Skeletal muscle satellite cell (primary cell): ENCODE results near the gene CALD1.

Experiments
- H3K27me3 ChIP-seq: 2 replicates; pipeline ENCODE4 v1.7.0; 2013; ENCODE audit warnings: low read length; ENCODE audit not compliant: control insufficient read depth, insufficient read depth
- H3K36me3 ChIP-seq: 2 replicates; pipeline ENCODE4 v1.7.0; 2013; ENCODE audit warnings: mild to moderate bottlenecking, control low read depth, low read length; ENCODE audit not compliant: insufficient read depth
- H3K4me1 ChIP-seq: 2 replicates; pipeline ENCODE4 v1.7.0; 2013; ENCODE audit warnings: low read length; ENCODE audit not compliant: control insufficient read depth, insufficient read depth
- H3K4me2 ChIP-seq: 2 replicates; pipeline ENCODE4 v1.7.0; 2013; ENCODE audit warnings: mild to moderate bottlenecking, low read length
- H3K4me3 ChIP-seq: 2 replicates; pipeline ENCODE4 v1.7.0; 2013; ENCODE audit warnings: low read length
- H3K9ac ChIP-seq: 2 replicates; pipeline ENCODE4 v1.7.0; 2013; ENCODE audit warnings: mild to moderate bottlenecking, low read depth, low read length, moderate library complexity
- H3K9me3 ChIP-seq: replicated peaks from 2 replicates; pipeline ENCODE4 v1.7.0; 2013; ENCODE audit warnings: mild to moderate bottlenecking, control low read depth, low read length

CALD1 gene

DNA sequence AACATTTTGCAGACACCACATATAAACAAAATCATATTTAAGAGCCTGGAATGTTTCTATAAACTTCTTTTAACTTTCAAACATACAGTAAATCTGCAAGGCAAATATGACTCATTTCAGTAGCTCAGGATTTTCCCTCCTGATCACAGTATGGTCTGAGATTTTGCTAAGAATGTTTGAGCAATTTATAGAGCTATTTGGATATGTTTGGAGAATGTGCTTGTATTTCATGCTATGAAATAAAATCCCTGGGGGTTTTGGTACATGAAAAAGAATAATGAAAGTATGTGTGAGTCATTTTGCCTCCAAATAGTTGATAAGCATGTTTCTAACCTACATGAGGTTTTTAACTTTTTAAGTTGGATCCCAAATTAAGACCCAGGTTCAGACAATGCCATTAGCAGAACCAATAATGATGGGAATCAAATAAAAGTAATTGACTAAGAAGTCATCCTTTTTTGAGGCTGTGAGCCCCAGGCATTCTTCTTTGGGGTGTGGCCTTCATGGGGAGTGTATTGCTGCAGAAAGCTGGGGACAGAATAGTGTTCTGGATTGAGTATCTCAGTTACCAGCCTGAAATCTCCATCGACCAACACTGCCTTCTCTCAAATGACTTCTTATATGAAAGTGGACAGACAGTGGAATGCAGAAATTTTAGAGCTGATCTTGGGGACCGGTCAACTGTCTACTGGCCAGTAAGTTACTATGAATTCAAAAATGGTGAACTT is 140.8 kb downstream of the CALD1 start:
- Histone ChIP-seq H3K36me3 (peaks cover 10% of the 10 kb centered on the region), H3K9ac (peak overlapping the region; percentile 32), H3K4me1 (peaks cover 39% of the 10 kb centered on the region), H3K4me3 (peak overlapping the region; percentile 21), H3K4me2 (peak overlapping the region; percentile 63), H3K9me3 (no peaks in the 10 kb centered on the region), H3K27me3 (no peaks in the 10 kb centered on the region)

DNA sequence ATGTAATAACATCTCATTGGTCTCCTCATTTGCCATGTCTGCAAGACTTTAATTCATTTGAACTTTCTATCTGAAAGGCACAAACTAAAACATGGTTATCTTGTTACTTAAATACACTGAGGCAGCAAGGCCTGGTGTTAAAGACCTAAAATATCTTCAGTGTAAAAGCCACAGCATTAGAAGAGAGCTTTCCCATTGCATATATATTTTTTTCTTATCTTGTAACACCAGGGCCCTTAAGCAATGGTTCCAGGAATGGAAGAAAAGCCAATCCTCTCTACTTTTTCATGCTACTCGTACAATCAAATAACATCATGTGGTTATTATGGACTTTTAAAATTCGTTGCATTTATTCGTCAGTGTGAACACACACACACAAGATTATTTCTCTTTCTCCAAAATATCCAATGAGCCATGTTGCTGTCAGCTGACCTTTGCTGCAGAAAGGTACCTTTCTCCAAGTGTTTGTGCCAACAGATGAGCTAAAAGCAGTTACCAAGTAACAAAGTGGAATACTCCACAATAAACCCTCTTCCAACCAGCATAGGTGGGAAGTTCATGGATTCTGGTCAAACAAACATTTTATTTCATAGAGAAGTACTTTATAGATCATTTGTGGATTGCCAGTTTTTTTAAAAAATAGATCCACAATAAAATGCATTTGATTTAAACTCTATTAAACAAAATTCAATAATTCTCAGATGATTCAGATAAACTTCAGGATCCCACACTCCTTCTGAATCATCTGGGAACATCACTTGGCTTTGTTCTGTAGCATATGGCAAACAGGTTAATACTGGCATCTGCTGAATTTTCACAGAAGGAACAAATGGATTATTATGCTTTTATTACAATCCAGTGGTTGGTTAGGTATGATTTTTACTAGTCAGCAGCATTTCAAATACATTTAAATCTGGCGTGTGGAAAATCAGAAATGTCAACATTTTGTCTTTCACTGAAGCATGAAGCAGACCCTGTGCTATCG is 143.6 kb downstream of the CALD1 start:
- no peak overlapping the region for H3K9ac ChIP-seq
- H3K4me1 ChIP-seq, result peaks cover 52% of the 10 kb centered on the region
- H3K36me3 ChIP-seq, result peaks cover 2% of the 10 kb centered on the region
- no peaks in the 10 kb centered on the region for H3K9me3 ChIP-seq
- no peaks in the 10 kb centered on the region for H3K27me3 ChIP-seq
- no peak overlapping the region for H3K4me3 ChIP-seq
- no peak overlapping the region for H3K4me2 ChIP-seq

DNA sequence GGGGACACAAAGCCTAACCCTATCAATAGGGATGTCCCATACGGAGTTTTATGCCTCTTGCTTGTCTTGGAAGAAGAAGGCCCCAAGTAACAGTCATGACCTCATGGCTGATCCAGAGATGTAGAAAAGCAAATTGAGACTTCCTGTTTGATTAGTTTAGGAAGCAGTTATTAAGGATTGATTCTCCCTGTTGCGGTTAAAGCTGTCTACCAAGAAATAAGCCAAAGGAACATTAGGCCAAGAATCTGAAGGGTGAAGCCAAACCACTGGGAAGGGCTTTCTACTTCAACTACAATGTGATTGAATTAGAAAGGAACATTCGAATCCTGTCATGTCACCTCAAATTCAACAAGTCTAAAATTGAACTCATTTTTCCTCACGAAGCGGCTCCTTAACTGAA is 146.3 kb downstream of the CALD1 start:
- Histone ChIP-seq H3K36me3 (peaks cover 22% of the 10 kb centered on the region), H3K4me3 (no peak overlapping the region), H3K27me3 (no peaks in the 10 kb centered on the region), H3K4me1 (peaks cover 26% of the 10 kb centered on the region), H3K9me3 (no peaks in the 10 kb centered on the region), H3K9ac (peak overlapping the region; percentile 12), H3K4me2 (peak overlapping the region; percentile 7)

DNA sequence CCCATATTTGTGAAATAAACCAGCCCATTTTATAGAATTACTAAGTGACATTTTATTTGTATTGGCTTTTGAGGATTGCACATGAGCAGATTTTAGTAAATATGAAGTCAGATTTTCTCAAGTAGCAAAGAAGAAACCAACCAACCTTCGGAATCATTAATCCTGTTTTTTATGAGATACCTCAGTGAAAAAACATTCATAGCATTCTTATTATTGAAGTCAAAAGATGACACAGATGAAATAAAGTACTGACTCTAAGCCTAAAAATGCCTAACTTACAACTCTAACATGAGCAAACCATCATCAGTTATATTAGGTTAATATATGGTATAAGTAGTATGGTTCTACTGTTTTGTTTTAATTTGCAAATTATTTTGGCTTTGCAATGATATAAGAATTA is 147.0 kb downstream of the CALD1 start:
- no peaks in the 10 kb centered on the region for H3K9me3 ChIP-seq
- H3K27me3 ChIP-seq, result no peaks in the 10 kb centered on the region
- peak overlapping the region; percentile 12 for H3K9ac ChIP-seq
- peaks cover 23% of the 10 kb centered on the region for H3K36me3 ChIP-seq
- peaks cover 27% of the 10 kb centered on the region for H3K4me1 ChIP-seq
- peak overlapping the region; percentile 7 for H3K4me2 ChIP-seq
- H3K4me3 ChIP-seq, result no peak overlapping the region

GRCh38 chr7:134927076-134927475 is 147.6 kb downstream of the CALD1 start:
- H3K27me3 ChIP-seq, result no peaks in the 10 kb centered on the region
- H3K9ac ChIP-seq, result no peak overlapping the region
- H3K4me3 ChIP-seq, result no peak overlapping the region
- H3K4me1 ChIP-seq, result peaks cover 34% of the 10 kb centered on the region
- H3K4me2 ChIP-seq, result no peak overlapping the region
- no peaks in the 10 kb centered on the region for H3K9me3 ChIP-seq
- H3K36me3 ChIP-seq, result peaks cover 28% of the 10 kb centered on the region

DNA sequence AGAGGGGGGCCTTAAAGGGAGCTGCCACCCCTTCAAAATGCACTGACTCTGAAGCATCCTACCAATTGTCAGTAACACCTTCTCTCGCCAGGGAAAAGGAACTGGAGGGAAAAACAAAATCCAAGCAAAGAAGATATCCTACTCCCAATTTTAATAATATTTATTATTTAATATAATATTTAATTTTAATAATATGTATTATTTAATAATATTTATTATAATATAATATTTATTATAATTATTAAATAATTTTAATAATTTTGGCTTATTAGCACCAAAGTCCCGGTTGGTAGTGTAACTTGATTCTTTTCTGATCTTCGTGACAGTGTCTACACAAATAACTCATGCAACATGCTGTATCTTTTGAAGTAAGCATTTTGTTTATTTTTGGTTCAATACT is 148.3 kb downstream of the CALD1 start:
- no peaks in the 10 kb centered on the region for H3K27me3 ChIP-seq
- H3K4me3 ChIP-seq, result no peak overlapping the region
- H3K36me3 ChIP-seq, result peaks cover 34% of the 10 kb centered on the region
- no peak overlapping the region for H3K4me2 ChIP-seq
- no peaks in the 10 kb centered on the region for H3K9me3 ChIP-seq
- H3K4me1 ChIP-seq, result peaks cover 34% of the 10 kb centered on the region
- H3K9ac ChIP-seq, result no peak overlapping the region

DNA sequence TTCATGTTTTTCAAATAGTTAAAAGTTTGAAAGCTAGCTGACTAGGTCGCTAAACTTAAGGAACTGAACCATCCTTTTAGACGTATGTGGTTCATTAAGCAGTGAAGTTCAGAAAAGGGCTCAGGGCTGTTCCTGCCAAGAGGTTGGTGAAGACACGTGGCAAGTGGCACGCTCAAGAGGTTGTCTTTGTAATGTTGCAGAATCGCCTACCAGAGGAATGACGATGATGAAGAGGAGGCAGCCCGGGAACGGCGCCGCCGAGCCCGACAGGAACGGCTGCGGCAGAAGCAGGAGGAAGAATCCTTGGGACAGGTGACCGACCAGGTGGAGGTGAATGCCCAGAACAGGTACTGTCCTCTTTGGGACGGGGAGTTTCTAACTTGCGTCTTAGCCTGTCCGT is 149.1 kb downstream of the CALD1 start:
- Histone ChIP-seq H3K4me1 (peaks cover 34% of the 10 kb centered on the region), H3K4me3 (no peak overlapping the region), H3K4me2 (no peak overlapping the region), H3K36me3 (peaks cover 42% of the 10 kb centered on the region), H3K27me3 (no peaks in the 10 kb centered on the region), H3K9ac (no peak overlapping the region), H3K9me3 (no peaks in the 10 kb centered on the region)

DNA sequence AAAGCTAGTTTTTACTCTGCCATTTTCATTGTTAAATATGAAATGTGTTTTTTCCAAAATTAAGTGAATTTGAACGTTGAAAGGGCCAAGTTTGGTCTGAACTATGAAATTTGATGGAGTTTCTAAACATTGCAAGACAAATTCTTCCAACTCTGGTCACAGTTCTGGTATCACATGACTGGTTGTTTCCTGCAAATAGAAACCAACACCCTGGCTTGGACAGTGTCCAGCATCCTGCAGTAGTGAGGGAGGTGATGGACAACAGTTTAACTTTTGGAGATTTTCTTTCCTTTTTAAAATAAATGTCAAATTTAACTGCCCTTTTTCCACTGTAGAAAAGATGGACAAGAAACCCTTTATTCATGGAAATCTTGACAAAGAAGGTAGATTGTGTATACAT is 152.1 kb downstream of the CALD1 start:
- no peak overlapping the region for H3K4me3 ChIP-seq
- H3K9me3 ChIP-seq, result no peaks in the 10 kb centered on the region
- no peak overlapping the region for H3K4me2 ChIP-seq
- peaks cover 33% of the 10 kb centered on the region for H3K4me1 ChIP-seq
- H3K9ac ChIP-seq, result no peak overlapping the region
- no peaks in the 10 kb centered on the region for H3K27me3 ChIP-seq
- H3K36me3 ChIP-seq, result peaks cover 67% of the 10 kb centered on the region

- H3K4me3 ChIP-seq, result no peak overlapping the region
- peaks cover 35% of the 10 kb centered on the region for H3K4me1 ChIP-seq
- peaks cover 78% of the 10 kb centered on the region for H3K36me3 ChIP-seq
- no peaks in the 10 kb centered on the region for H3K9me3 ChIP-seq
- peak overlapping the region; percentile 42 for H3K4me2 ChIP-seq
- no peak overlapping the region for H3K9ac ChIP-seq
- no peaks in the 10 kb centered on the region for H3K27me3 ChIP-seq
Measured at GRCh38 chr7:134932707-134933370, 153.4 kb downstream of the CALD1 start.

GRCh38 chr7:134933460-134934068 is 154.1 kb downstream of the CALD1 start:
- Histone ChIP-seq H3K9me3 (no peaks in the 10 kb centered on the region), H3K36me3 (peaks cover 82% of the 10 kb centered on the region), H3K4me2 (peak overlapping the region; percentile 42), H3K4me1 (peaks cover 35% of the 10 kb centered on the region), H3K27me3 (no peaks in the 10 kb centered on the region), H3K9ac (no peak overlapping the region), H3K4me3 (no peak overlapping the region)

GRCh38 chr7:134935701-134936100 is 156.3 kb downstream of the CALD1 start:
- Histone ChIP-seq H3K9ac (no peak overlapping the region), H3K27me3 (no peaks in the 10 kb centered on the region), H3K36me3 (peaks cover 71% of the 10 kb centered on the region), H3K4me1 (peaks cover 38% of the 10 kb centered on the region), H3K4me3 (no peak overlapping the region), H3K4me2 (no peak overlapping the region), H3K9me3 (no peaks in the 10 kb centered on the region)
